Measurements from ENCODE around the gene ANKRD40CL.
"Not testable (repeated sequence)": the region's sequence is repeated elsewhere in the genome, so short reads cannot be mapped to it uniquely, and the experiment has no call there.

Gene ANKRD40CL

GRCh38 chr17:50758989-50759544, 8.3 kb downstream of the ANKRD40CL start:
- ATAC-seq: no peak
- no peak for DNase-seq

- ATAC-seq (no peak), DNase-seq (no peak)
Observed at GRCh38 chr17:50758524-50758923, 8.8 kb downstream of the ANKRD40CL start.

- ATAC-seq (no peak), DNase-seq (no peak)
Observed at GRCh38 chr17:50754521-50754920, 12.8 kb downstream of the ANKRD40CL start.

- no peak for DNase-seq
- no peak for ATAC-seq
Observed at GRCh38 chr17:50749245-50749644, 18.1 kb downstream of the ANKRD40CL start.

- no peak for ATAC-seq
Observed at GRCh38 chr17:50745631-50746030, 21.7 kb downstream of the ANKRD40CL start.

GRCh38 chr17:50739098-50739497, 28.2 kb downstream of the ANKRD40CL start:
- no peak for DNase-seq
- no peak for ATAC-seq

More at GRCh38 chr17:50745631-50746030, 21.7 kb downstream of the ANKRD40CL start:
- DNase-seq: no peak

GRCh38 chr17:50737118-50737698, 30.1 kb downstream of the ANKRD40CL start:
- ATAC-seq (peak; percentile 92), DNase-seq (no peak)

GRCh38 chr17:50735287-50735686, 32.0 kb downstream of the ANKRD40CL start:
- DNase-seq (no peak), ATAC-seq (no peak)

GRCh38 chr17:50731575-50732460, 35.5 kb downstream of the ANKRD40CL start:
- ATAC-seq (no peak), DNase-seq (no peak)

- DNase-seq: no peak
- peak; percentile 55 for ATAC-seq
Observed at GRCh38 chr17:50728881-50729765, 38.2 kb downstream of the ANKRD40CL start.

GRCh38 chr17:50728112-50728429, 39.2 kb downstream of the ANKRD40CL start:
- no peak for DNase-seq
- ATAC-seq: no peak

- ATAC-seq (no peak), DNase-seq (no peak)
Observed at GRCh38 chr17:50725769-50726655, 41.3 kb downstream of the ANKRD40CL start.

GRCh38 chr17:50724622-50725021, 42.7 kb downstream of the ANKRD40CL start:
- not testable (repeated sequence) for ATAC-seq, DNase-seq

GRCh38 chr17:50722746-50723145, 44.6 kb downstream of the ANKRD40CL start:
- no peak for ATAC-seq
- DNase-seq: no peak

GRCh38 chr17:50721194-50722010, 45.9 kb downstream of the ANKRD40CL start:
- no peak for DNase-seq
- no peak for ATAC-seq

GRCh38 chr17:50719924-50720794, 47.2 kb downstream of the ANKRD40CL start:
- no peak for ATAC-seq
- DNase-seq: no peak

- ATAC-seq (peak; percentile 98), DNase-seq (peak; percentile 95)
Observed at GRCh38 chr17:50719144-50719923, 48.0 kb downstream of the ANKRD40CL start, which contains the start of gene LUC7L3. TSS of gene LUC7L3 (plus strand) at chr17:50719603. CDS start at chr17:50719733, 130 bp downstream.

- ATAC-seq: no peak
Observed at GRCh38 chr17:50715471-50715870, 51.8 kb downstream of the ANKRD40CL start.

More at GRCh38 chr17:50715471-50715870, 51.8 kb downstream of the ANKRD40CL start:
- DNase-seq: no peak

Data from stimulated activated naive CD8-positive, alpha-beta T cell treated with anti-CD3 and anti-CD28 coated beads, Interleukin-15, Interleukin-2, amounts not matched to agents 100 U/mL and 50 U/mL, for 24 hours (primary cell).